GM18858 (cell line): Measurements from ENCODE around the gene AK2.
"Not testable (repeated sequence)": the region's sequence is repeated elsewhere in the genome, so short reads cannot be mapped to it uniquely, and the experiment has no call there.

Source experiments
- ATAC-seq: cut with Tn5 transposase; IDR thresholded peaks from one replicate; pipeline ENCODE4 v1.9.1; 2021; ENCODE audit not compliant: unreplicated experiment

AK2 gene

DNA sequence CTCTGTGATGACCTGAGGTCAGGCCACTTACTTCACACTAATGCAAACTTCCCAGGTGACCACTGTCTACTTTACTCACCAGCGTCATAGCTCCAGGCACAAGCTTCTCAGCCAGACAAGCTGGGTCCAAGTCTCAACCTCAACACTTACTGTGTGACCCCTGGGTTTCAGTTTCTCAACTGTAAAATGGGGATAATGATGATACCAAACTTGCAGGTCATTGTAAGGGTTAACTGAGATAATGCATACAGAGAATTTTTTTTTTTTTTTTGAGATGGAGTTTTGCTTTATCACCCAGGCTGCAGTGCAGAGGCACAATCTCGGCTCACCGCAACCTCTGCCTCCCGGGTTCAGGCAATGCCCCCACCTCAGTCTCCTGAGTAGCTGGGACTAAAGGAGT lies 34.7 kb downstream of the AK2 start:
- ATAC-seq = no peak

DNA sequence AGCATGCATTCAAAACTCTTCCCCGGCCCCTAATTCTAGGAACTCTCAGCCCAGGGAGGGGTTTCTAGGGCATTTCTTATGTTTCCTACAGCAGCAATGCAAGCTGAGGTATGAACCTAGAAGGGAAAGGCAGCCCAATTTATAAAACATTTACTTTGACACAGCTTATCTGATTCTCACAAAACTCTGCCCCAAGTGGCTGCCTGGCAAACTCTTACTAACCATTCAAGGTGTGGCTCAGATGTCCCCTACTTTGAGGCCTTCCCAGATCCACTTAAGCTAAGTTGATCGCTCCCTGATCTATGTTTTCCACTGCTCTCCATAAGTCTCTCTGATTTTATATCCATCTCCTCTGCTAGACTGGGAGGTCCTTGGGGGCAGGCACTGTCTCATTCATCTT lies 35.4 kb downstream of the AK2 start:
- ATAC-seq = no peak

DNA sequence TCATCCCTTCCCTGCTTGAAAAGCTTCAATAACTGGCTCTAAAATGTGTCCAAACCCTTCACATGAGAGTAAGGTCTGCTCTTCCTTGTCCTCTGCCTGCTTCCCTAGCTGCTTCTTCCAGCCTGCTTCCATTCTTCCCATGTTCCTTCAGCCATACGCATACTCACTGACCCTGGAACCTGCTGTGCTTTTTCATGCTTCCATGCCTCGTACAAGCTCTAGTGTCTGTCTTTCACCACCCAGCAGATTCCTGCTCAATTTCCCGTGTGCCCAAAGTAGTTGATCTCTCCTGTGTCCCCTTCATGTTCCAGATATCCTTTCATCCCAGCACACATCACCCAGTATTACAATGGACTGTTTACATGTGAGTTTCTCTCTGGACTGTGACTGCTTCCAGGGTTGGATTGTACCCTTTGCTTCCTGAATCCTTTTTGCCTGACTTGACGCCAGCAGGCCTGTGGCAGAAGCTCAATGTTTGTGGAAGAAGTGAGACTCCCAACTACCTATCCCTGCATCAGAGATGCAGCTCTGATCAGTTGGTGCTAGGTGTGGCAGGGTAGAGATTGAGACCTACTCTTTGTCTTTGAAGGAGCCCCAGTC lies 36.2 kb downstream of the AK2 start:
- no peak for ATAC-seq

DNA sequence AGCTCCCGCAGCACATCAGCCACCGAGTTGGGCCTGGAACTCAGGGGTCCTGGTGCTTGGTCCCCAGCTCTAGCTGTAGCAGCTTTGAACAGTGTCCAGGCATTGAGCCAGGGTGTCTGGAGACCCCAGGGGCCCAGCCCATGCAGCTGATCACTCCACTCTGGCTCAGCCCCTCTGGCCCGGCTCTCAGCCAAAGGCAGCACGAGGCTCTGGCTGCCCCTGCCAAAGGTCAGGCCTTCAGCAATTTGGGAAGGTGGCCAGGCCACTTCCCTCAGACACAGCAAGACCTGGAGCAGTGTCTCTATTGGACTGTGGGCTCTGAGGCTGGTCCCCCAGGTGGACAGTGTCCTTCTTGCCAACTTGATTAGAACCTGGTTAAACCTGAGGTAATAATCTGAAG lies 37.7 kb downstream of the AK2 start:
- no peak for ATAC-seq

DNA sequence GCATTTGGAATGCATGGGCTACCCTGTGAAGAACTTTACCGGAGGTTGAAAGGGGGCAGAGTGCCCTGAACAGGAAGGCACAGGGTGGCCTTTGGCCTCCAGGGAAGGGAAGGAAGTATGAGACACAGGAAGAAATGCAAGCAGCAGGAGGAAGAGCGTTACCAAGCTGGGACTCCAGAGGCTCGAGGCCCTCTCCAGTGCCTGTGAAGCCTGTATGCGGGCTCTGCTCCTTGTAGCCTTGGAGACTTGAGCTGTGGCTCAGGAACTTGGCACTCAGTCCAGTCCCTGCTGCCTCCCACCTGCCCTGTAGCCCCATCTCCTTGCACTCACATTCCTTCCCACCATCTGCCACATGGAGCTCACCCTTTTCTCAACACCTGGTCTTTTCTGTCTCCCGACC lies 38.6 kb downstream of the AK2 start:
- no peak for ATAC-seq

DNA sequence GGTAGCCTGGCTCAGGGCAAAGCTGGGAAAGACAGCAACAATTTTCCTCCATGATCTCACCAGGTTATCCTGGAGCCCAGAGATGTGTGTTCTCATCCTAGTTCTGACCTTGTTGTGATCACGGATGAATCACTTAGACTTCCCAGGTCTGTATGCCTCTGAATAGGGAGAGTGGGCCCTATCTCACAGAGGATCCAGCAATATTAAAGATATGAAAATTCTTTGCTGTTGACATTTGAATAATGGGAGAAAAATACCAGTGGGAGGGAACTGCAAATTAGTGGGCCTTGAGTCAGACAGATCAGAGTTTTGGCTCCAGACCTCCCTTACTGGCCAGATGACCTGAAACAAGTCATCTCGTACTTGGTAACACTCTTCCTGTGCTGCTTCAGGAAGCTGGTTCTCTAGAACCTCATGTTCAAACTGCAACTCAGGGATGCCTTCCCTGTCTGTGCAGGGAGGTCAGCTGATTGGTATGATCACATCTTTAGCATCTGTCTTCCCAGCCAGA lies 39.2 kb downstream of the AK2 start:
- ATAC-seq = no peak

DNA sequence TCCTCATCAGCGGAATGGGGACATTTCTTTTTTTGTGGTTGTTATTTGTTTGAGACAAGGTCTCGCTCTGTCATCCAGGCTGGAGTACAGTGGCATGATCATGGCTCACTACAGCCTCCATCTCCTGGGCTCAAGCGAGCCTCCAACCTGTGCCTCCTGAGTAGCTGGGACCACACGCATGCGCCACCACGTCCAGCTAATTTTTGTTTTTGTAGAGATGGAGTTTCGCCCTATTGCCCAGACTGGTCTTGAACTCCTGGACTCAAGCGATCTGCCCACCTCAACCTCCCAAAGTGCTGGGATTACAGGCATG lies 43.4 kb downstream of the AK2 start:
- not testable (repeated sequence) for ATAC-seq

DNA sequence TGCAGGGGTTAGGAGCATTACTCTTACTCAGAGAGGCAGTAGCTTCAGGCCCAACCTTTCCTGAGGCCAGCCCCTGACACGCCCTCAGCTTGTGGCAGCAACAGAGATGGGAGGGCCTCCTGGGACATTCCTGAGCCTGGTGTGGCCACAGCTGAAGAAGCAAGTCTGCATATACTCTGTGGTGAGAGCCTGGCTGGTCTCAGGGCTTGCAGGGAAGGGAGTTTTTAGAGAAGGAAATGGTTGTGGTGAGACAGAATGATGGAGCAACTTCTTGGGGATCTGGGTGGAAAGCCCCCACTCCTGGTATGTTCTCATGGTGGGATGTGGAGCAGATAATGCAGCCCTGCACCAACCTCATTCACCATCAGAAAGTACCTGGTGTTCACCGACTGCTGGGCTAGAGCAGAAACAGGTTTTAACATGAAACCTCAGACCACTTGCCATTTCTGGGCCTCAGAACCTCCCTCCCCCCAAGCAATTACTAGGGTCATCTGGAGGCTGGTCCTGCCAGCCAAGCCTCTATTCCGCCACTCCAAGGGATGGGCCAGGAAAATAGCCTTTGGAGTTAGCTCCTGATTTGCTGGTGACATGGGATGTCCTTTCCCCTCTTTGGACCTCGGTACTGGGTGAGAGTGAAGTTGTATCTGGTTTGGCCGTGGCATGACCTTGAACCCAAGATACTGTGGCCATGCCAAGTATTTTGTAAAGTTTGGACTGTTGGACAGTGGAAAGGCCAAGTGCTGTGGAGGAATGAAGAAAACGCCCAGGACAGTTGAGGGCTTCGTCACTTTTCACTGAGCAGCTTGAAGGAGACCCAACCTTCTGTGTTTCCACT lies 44.0 kb downstream of the AK2 start:
- peak; percentile 67 for ATAC-seq

DNA sequence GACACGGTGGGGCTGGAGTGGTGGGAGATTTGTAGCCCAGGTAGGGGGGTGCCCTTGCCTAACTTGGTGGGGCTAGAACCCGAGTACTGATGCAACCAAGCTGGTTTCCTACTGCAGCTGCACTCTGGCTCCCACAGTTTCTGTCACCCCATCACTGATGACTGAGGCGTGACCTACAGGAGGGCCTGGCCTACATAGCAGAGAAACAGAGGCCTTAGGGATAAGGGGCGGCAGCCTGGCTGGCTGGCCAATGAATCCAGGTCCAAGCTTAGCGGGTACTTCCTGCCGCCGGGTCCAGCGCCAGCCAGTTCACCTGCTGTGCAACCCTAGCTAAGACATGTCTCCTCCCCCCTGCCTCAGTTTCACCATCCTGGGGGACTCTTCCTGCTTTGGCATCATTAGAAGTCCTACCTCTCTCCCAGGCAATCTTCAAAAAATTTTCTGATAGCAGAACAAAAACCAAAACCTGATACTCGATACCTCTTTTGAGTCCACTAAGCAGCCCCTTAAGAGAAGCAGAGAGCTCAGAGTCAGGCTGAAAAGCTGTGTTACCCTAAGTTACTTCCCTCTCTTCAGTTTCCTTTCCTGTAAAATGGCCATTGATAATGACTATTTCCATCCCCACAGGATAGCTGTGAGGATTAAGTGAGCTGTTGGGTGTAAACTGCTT lies 44.7 kb downstream of the AK2 start:
- peak; percentile 4 for ATAC-seq

DNA sequence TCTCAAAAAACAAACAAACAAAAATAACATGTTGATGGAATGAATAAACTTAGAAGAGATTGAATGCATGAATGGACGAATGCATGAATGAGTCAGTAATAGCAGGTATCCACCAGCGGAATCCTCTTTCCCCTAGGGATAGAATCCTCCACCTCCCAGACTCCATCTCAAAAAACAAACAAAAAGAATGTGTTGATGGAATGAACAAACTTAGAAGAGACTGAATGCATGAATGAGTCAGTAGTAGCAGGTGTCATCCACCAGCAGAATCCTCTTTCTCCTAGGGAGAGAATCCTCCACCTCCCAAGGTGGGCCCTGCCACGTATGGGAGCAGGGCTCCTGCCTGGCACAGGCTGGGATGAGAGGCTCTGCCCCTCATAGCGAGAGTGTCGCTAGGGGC lies 45.3 kb downstream of the AK2 start:
- no peak for ATAC-seq

DNA sequence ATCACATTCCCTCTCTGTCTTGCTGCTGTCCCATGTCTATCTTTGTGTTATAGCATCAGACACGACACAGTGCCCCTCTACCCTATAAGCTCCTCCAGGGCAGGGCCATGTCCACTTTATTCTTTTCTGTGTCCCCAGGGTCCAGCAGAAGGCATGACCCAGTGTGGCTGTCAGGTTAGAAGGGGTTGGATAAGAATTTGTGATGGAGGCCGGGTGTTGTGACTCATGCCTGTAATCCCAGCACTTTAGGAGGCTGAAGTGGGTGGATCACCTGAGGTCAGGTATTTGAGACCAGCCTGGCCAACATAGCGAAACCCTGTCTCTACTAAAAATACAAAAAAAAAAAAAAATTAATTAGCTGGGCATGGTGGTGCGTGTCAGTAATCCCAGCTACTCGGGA lies 45.8 kb downstream of the AK2 start:
- no peak for ATAC-seq

DNA sequence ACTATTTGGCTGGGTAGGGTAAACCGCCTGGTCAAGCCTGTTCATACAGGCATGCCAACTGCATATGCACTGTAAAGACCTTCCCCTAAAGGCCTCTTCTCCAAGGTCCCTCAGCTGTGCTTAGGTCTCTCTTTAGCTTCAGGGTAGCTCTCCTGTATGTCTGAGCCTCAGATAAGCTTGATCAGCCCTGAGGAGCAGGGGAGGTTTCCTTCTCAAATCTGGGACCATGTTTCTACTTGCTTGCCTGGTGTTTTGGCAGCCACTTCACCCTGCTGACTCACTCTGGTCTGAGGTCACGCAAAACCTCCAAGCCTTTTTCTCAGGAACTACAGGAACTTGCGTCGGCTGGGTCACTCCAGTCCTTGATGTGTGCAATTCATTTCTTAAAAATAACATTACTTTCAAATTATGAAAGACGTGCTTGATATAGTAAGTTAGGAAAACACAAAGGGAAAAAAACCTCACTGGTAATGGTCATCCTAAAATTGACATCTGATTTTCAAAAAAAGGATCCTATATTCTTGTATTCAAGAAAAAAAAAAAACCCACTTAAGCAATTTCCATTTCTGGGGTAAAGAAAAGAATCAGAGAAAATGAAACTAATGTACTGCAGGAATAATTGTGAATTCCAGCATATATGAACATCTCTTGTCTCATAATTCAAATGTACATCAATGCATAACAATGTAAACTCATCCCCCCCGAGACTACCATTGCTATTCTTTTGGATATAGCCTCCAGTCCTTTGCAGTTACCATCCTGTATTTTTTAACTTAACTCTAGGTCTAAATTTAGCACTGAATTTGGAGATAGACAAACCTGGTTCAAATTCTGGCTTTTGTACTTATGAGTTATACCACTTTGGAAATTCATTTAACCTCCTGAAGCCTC lies 47.3 kb downstream of the AK2 start:
- ATAC-seq = no peak

DNA sequence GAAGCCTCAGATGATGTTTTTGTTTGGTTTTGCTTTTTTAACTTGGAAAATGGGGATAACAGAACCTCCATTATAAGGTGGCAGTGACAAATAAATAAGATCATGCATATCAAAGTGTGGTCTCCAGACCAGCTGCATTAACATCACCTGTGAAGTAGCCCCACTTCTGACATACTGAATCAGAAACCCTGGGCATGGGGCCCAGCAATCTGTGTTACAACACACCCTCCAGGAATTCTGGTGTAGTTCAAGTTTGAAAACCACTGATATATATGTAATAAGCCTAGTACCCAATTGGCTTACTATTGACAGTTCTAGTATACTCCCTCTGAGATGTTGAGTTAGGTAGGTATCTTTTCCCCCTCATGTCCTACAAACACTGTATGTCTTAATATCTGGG lies 48.0 kb downstream of the AK2 start:
- no peak for ATAC-seq

DNA sequence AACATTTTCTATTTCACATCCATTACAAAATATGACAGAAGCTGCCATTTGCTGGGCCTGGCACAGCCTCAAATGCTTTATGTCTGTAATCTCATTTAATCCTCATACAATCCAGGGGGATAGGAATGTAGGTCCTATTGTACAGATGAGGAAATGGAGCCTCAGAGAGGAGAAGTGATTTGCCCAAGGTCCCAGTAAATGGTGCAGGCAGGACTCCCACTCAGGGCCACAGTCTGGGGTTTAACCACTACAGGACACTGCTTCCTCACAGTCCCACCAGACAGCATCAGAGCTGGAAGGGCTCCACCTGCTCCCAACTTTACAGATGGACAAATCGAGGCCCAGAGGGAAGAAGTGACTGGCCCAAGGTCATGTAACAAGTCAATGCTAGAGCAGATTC lies 51.5 kb downstream of the AK2 start:
- no peak for ATAC-seq

DNA sequence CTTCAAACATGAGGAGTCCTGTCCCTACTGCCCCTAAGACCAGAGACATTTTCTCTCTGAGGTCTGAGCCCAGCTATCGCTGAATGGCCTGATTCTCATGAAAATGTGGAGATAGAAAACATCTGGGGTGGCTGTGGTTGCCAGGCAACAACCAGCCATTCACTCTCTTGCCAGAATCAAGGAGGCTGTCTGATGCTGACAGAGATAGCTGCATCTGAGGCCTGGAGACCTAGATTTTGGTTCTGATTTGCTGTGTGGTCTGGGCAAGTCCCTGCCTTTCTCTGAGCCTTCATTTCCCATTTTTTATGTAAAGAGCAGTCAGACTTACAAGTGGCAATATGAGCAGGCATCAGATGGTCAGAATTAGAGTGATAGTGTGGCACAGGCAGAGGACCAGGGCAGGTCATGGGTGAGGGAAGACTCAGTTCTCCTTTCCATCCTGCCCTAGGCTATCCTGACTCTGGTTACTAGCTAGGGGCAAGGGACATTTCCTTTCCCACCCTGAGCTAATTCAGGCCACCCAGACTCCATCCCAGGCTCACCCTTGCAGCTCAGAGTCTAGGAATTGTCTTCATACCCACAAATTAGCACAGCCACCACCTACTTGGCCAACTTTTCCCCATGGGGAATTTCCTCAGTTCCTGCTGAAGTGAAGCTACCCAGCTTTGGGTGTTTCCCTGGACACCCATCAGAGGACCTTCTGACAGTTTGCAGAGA lies 52.1 kb downstream of the AK2 start:
- no peak for ATAC-seq

DNA sequence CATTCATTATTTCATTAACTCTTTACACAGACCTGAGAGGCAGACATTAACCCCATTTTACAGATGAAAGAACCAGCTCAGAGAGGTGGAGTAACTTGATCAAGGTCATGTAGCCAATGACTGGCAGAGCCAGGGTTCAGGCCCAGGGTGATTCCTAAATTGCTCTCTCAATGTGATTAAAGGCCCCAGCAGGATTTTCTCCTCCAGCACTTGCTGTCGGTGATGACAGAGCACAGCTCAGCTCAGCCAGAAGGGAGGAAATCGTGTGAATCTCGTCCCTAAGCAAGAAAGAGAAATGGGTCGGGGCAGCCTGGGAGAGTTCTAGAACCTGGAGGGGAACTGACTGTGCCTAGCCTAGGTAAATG lies 52.6 kb downstream of the AK2 start:
- no peak for ATAC-seq

DNA sequence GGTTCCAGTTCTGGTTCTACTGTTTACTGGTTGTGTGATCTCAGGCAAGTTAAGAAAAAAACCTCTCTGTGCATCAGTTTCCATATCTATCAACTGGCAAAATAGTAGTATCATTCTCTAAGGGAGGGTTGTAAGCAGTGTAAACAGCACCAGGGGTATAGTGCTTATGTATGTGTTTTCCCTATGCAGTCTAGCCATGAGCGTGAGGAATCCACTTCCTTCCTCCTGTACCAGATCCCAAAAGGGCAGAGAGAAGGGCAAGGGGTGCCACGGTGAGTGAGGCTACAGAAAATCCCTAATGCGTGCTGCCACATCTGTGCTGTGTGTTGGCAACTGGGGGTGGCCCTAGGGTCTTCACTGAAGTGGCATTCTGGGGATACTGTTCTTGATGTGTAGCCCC lies 53.7 kb downstream of the AK2 start:
- ATAC-seq = no peak

DNA sequence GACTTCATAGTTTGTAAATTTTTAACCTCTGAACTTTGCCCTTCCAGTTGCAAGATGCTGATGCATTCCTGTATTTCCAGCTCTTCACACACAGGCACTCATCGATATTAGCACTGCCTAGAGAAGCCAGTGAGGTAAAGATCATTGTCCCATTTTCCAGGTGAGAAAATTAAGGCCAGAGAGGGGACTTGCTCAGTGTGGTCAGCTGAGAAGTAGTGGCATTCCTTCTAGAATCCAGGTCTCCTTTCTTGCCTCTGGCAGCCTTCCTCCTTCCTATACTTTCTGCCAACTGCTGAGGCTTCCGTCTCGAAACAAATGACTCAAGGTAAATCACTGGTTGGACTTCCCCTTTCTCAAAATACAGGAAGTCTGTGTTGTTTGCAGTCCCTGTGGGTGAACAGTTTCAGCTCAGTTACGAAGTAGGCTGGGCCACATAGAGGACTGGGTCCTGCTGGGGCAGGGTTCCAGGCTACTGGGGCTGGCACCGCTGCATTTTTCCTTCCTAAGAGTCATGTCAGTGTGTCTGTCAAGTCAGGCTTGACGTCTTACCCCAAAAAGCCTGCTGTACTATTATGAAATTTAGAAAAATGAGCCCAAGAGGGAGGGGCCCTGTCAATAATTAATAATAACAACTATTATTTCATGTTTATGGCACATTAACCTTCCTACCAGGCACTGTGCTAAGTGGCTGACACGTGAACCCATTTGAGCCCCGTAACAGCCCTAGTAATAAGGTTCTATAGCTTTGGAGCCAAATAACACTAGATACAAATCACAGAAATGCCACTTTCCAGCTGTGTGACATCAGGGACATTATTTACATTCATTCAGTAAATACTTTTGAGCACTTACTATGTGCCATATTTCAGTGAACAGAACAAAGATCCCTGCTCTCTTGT lies 55.4 kb downstream of the AK2 start:
- ATAC-seq = peak; percentile 82

DNA sequence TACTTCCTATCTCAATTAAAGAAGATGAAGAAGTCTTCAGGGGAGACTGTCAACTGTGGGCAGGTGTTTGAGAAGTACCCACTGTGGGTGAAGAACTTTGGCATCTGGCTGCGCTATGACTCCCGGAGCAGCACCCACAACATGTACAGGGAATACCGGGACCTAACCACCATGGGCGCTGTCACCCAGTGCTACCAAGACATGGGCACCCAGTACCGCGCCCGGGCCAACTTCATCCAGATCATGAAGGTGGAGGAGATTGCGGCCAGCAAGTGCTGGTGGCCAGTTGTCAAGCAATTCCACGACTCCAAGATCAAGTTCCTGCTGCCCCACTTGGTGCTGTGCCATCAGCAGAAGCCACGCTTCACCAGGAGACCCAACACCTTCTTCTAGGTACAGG lies 56.6 kb downstream of the AK2 start:
- no peak for ATAC-seq

DNA sequence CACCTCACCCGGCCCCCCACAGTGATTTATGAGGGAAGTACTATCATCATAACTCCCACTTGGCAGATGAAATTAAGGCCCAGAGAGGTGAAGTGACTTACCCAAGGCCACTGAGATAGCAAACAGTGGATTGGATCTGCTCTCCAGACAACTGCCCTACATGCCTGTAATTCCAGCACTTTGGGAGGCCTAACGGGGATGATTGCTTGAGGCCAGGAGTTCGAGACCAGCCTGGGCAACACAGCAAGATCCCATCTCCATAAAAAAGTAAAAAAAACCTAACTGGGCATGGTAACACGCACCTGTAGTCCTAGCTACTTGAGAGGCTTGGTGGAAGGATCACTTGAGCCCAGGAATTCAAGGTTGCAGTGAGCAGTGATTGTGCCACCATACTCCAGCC lies 57.8 kb downstream of the AK2 start:
- no peak for ATAC-seq
